CD8-positive, alpha-beta memory T cell (primary cell): Measurements from ENCODE around the gene MSX1. TPM values are rescaled to one million over a fixed set of nuclear protein-coding genes. Genes with fewer than 3 reads are reported as not detected.

Experiments
- CTCF ChIA-PET: fragments of 350-600 bp; sonication (Branson Sonifier 250); formaldehyde crosslinking; loops from one replicate; lab custom pipeline; 2021; ENCODE audit warnings: antibody characterized with exemption; lab: Charles Lee
- POLR2A ChIA-PET: fragments of 350-600 bp; sonication (Branson Sonifier 250); formaldehyde crosslinking; loops from one replicate; lab custom pipeline; 2021; ENCODE audit warnings: antibody characterized with exemption; lab: Charles Lee
- DNase-seq, 5 donors: peaks; one replicate each; pipeline versions ENCODE4 v3.0.0 to v3.0.0-alpha.2; 2020 to 2022; ENCODE audit warnings: mixed read lengths in 1 of 5
- H3K27ac ChIP-seq: one replicate; pipeline ENCODE4 v1.7.0; 2013; ENCODE audit warnings: low read depth, mild to moderate bottlenecking, low read length, moderate library complexity
- H3K27me3 ChIP-seq: 2 replicates; pipeline ENCODE4 v1.7.0; 2013; ENCODE audit warnings: low read length, mild to moderate bottlenecking; ENCODE audit not compliant: insufficient read depth, poor library complexity, severe bottlenecking
- H3K36me3 ChIP-seq: 2 replicates; pipeline ENCODE4 v1.7.0; 2013; ENCODE audit warnings: mild to moderate bottlenecking, low read length, moderate library complexity; ENCODE audit not compliant: insufficient read depth
- H3K4me1 ChIP-seq: 2 replicates; pipeline ENCODE4 v1.7.0; 2013; ENCODE audit warnings: mild to moderate bottlenecking, low read length, moderate library complexity; ENCODE audit not compliant: insufficient read depth
- H3K4me3 ChIP-seq: 2 replicates; pipeline ENCODE4 v1.7.0; 2013; ENCODE audit warnings: mild to moderate bottlenecking, low read length
- H3K9me3 ChIP-seq: 2 replicates; pipeline ENCODE4 v1.7.0; 2013; ENCODE audit warnings: mild to moderate bottlenecking, low read length
- H3K27ac Mint-ChIP-seq, 8 donors: one replicate each; pipeline ENCODE4 v1.8.0; 2020 to 2021; ENCODE audit warnings: mixed read lengths in 8 of 8, mild to moderate bottlenecking in 6 of 8, inconsistent platforms in 3 of 8, moderate library complexity in 3 of 8
- H3K27me3 Mint-ChIP-seq, 2 donors: one replicate each; pipeline ENCODE4 v1.8.0; 2020 to 2021; ENCODE audit warnings: mixed read lengths in 2 of 2, mild to moderate bottlenecking in 1 of 2, moderate library complexity in 1 of 2
- H3K36me3 Mint-ChIP-seq, 3 donors: one replicate each; pipeline ENCODE4 v1.8.0; 2020 to 2021; ENCODE audit warnings: mixed read lengths in 3 of 3, inconsistent platforms in 1 of 3, mild to moderate bottlenecking in 1 of 3
- H3K4me1 Mint-ChIP-seq, 3 donors: one replicate each; pipeline ENCODE4 v1.8.0; 2020 to 2021; ENCODE audit warnings: mixed read lengths in 3 of 3, inconsistent platforms in 1 of 3, mild to moderate bottlenecking in 1 of 3
- H3K4me3 Mint-ChIP-seq, 7 donors: one replicate each; pipeline ENCODE4 v1.8.0; 2020 to 2021; ENCODE audit warnings: mixed read lengths in 7 of 7, mild to moderate bottlenecking in 6 of 7, moderate library complexity in 4 of 7, inconsistent platforms in 2 of 7
- H3K9me3 Mint-ChIP-seq, 5 donors: one replicate each; pipeline ENCODE4 v1.8.0; 2020 to 2022; ENCODE audit warnings: mixed read lengths in 5 of 5, mild to moderate bottlenecking in 3 of 5, moderate library complexity in 2 of 5, inconsistent platforms in 1 of 5
- polyA plus RNA-seq: library from polyadenylated mRNA; unstranded; fragments of 300-500 nt; fragmentation: Illumina TruSeq; gene quantifications from one replicate; pipeline ENCODE4 v1.2.3, GENCODE V29; 2021
- total RNA-seq, 2 experiments: library from RNA; stranded (reverse); gene quantifications; one replicate each; pipeline ENCODE4 v1.2.3, GENCODE V29; 2021

Gene MSX1
- total and polyA plus RNA-seq, 3 experiments from 2014 or later = 0.11 to 0.24 TPM; not detected in 1

- Mint-ChIP-seq H3K4me1 (peaks cover 17 to 28% (median 26%) of the 10 kb centered on the region in 3 donors), H3K36me3 (no peaks in the 10 kb centered on the region), H3K9me3 (peaks cover 0 to 5% (median 3%) of the 10 kb centered on the region in 5 donors), H3K27ac (no peak overlapping the region), H3K27me3 (peaks cover 55 to 68% of the 10 kb centered on the region in 2 donors), H3K4me3 (no peak overlapping the region)
- no peak for DNase-seq
- H3K27ac ChIP-seq = no peak overlapping the region
- no peaks in the 10 kb centered on the region for H3K9me3 ChIP-seq
- no peaks in the 10 kb centered on the region for H3K36me3 ChIP-seq
- H3K4me3 ChIP-seq = no peak overlapping the region
- H3K4me1 ChIP-seq = peaks cover 7% of the 10 kb centered on the region
- peaks cover 38% of the 10 kb centered on the region for H3K27me3 ChIP-seq
- ChIA-PET POLR2A (no interaction called here), CTCF (no interaction called here)
Measured at GRCh38 chr4:4851081-4851480, 8.4 kb upstream of the MSX1 start.

- POLR2A ChIA-PET = no interaction called here
- H3K27ac ChIP-seq = no peak overlapping the region
- peaks cover 44% of the 10 kb centered on the region for H3K27me3 ChIP-seq
- peaks cover 7% of the 10 kb centered on the region for H3K4me1 ChIP-seq
- Mint-ChIP-seq H3K27me3 (peaks cover 60 to 68% of the 10 kb centered on the region in 2 donors), H3K9me3 (peaks cover 0 to 7% (median 3%) of the 10 kb centered on the region in 5 donors), H3K27ac (no peak overlapping the region), H3K4me1 (peaks cover 21 to 34% (median 32%) of the 10 kb centered on the region in 3 donors), H3K36me3 (no peaks in the 10 kb centered on the region), H3K4me3 (peak overlapping the region in 2 of 7 donors; percentile 47 to 65)
- no peak overlapping the region for H3K4me3 ChIP-seq
- CTCF ChIA-PET = no interaction called here
- DNase-seq = no peak
- H3K36me3 ChIP-seq = no peaks in the 10 kb centered on the region
- H3K9me3 ChIP-seq = no peaks in the 10 kb centered on the region
Measured at GRCh38 chr4:4851906-4852305, 7.6 kb upstream of the MSX1 start.

GRCh38 chr4:4852591-4853362 lies 6.7 kb upstream of the MSX1 start:
- Histone ChIP-seq H3K36me3 (no peaks in the 10 kb centered on the region), H3K27ac (no peak overlapping the region), H3K27me3 (peaks cover 46% of the 10 kb centered on the region), H3K9me3 (no peaks in the 10 kb centered on the region), H3K4me3 (peak overlapping the region; percentile 43), H3K4me1 (peaks cover 7% of the 10 kb centered on the region)
- ChIA-PET POLR2A (no interaction called here), CTCF (no interaction called here)
- H3K4me1 Mint-ChIP-seq = peaks cover 25 to 40% (median 38%) of the 10 kb centered on the region in 3 donors
- H3K9me3 Mint-ChIP-seq = peaks cover 0 to 10% (median 7%) of the 10 kb centered on the region in 5 donors
- H3K4me3 Mint-ChIP-seq = peak overlapping the region; percentile 63 to 87 (median 83)
- no peaks in the 10 kb centered on the region for H3K36me3 Mint-ChIP-seq
- peaks cover 69 to 70% of the 10 kb centered on the region in 2 donors for H3K27me3 Mint-ChIP-seq
- peak overlapping the region in 1 of 8 donors; percentile 5 for H3K27ac Mint-ChIP-seq
- DNase-seq = no peak

GRCh38 chr4:4853371-4853823 lies 6.1 kb upstream of the MSX1 start:
- no peak for DNase-seq
- Histone ChIP-seq H3K9me3 (no peaks in the 10 kb centered on the region), H3K36me3 (no peaks in the 10 kb centered on the region), H3K4me1 (peaks cover 7% of the 10 kb centered on the region), H3K27ac (no peak overlapping the region), H3K4me3 (peak overlapping the region; percentile 43), H3K27me3 (peaks cover 52% of the 10 kb centered on the region)
- Mint-ChIP-seq H3K4me3 (peak overlapping the region; percentile 63 to 87 (median 83)), H3K9me3 (peaks cover 0 to 12% (median 7%) of the 10 kb centered on the region in 5 donors), H3K4me1 (peaks cover 26 to 44% (median 38%) of the 10 kb centered on the region in 3 donors), H3K27me3 (peaks cover 70 to 72% of the 10 kb centered on the region in 2 donors), H3K36me3 (no peaks in the 10 kb centered on the region), H3K27ac (peak overlapping the region in 2 of 8 donors; percentile 5 to 63)
- ChIA-PET CTCF (no interaction called here), POLR2A (no interaction called here)

- Histone ChIP-seq H3K9me3 (no peaks in the 10 kb centered on the region), H3K27me3 (peaks cover 55% of the 10 kb centered on the region), H3K27ac (no peak overlapping the region), H3K4me1 (peaks cover 7% of the 10 kb centered on the region), H3K36me3 (no peaks in the 10 kb centered on the region), H3K4me3 (no peak overlapping the region)
- Mint-ChIP-seq H3K4me1 (peaks cover 30 to 51% (median 42%) of the 10 kb centered on the region in 3 donors), H3K36me3 (no peaks in the 10 kb centered on the region), H3K9me3 (peaks cover 0 to 13% (median 7%) of the 10 kb centered on the region in 5 donors), H3K27me3 (peaks cover 72 to 73% of the 10 kb centered on the region in 2 donors), H3K4me3 (peak overlapping the region; percentile 63 to 87 (median 83)), H3K27ac (peak overlapping the region in 2 of 8 donors; percentile 42 to 46)
- CTCF ChIA-PET = no interaction called here
- no peak for DNase-seq
- POLR2A ChIA-PET = no interaction called here
Measured at GRCh38 chr4:4853921-4854648, 5.4 kb upstream of the MSX1 start.

GRCh38 chr4:4854649-4855295 lies 4.7 kb upstream of the MSX1 start:
- H3K4me3 ChIP-seq = no peak overlapping the region
- H3K4me1 Mint-ChIP-seq = peaks cover 31 to 53% (median 43%) of the 10 kb centered on the region in 3 donors
- H3K9me3 Mint-ChIP-seq = peaks cover 0 to 13% (median 7%) of the 10 kb centered on the region in 5 donors
- ChIA-PET POLR2A (no interaction called here), CTCF (no interaction called here)
- H3K4me3 Mint-ChIP-seq = peak overlapping the region in 1 of 7 donors; percentile 33
- peaks cover 7% of the 10 kb centered on the region for H3K4me1 ChIP-seq
- H3K27ac ChIP-seq = no peak overlapping the region
- peaks cover 70 to 75% of the 10 kb centered on the region in 2 donors for H3K27me3 Mint-ChIP-seq
- H3K9me3 ChIP-seq = no peaks in the 10 kb centered on the region
- H3K27me3 ChIP-seq = peaks cover 55% of the 10 kb centered on the region
- no peak for DNase-seq
- H3K36me3 Mint-ChIP-seq = no peaks in the 10 kb centered on the region
- peak overlapping the region in 1 of 8 donors; percentile 46 for H3K27ac Mint-ChIP-seq
- H3K36me3 ChIP-seq = no peaks in the 10 kb centered on the region

GRCh38 chr4:4855301-4856070 lies 4.0 kb upstream of the MSX1 start:
- H3K4me3 ChIP-seq = no peak overlapping the region
- Mint-ChIP-seq H3K27ac (peak overlapping the region in 2 of 8 donors; percentile 27 to 66), H3K36me3 (no peaks in the 10 kb centered on the region), H3K4me3 (peak overlapping the region in 6 of 7 donors; percentile 11 to 69 (median 46)), H3K4me1 (peaks cover 33 to 55% (median 45%) of the 10 kb centered on the region in 3 donors), H3K9me3 (peaks cover 0 to 14% (median 7%) of the 10 kb centered on the region in 5 donors), H3K27me3 (peaks cover 69 to 75% of the 10 kb centered on the region in 2 donors)
- H3K9me3 ChIP-seq = no peaks in the 10 kb centered on the region
- no peaks in the 10 kb centered on the region for H3K36me3 ChIP-seq
- DNase-seq = no peak
- ChIA-PET CTCF (no interaction called here), POLR2A (no interaction called here)
- H3K4me1 ChIP-seq = peaks cover 9% of the 10 kb centered on the region
- no peak overlapping the region for H3K27ac ChIP-seq
- H3K27me3 ChIP-seq = peaks cover 57% of the 10 kb centered on the region
